WERI-Rb-1 (cell line): ENCODE measurements around the gene ZNF783.
"Not testable (repeated sequence)": the region's sequence is repeated elsewhere in the genome, so short reads cannot be mapped to it uniquely, and the experiment has no call there.

Source experiments
- DNase-seq: peaks from one replicate; pipeline ENCODE4 v3.0.0-alpha.2; 2020
- H3K27ac ChIP-seq: fragments of 250-450 bp; sonication (Bioruptor Pico); 2 replicates; pipeline ENCODE4 v1.5.1; 2020; ENCODE audit warnings: mild to moderate bottlenecking, moderate library complexity
- H3K27me3 ChIP-seq: fragments of 250-450 bp; sonication (Bioruptor Pico); 2 replicates; pipeline ENCODE4 v1.5.1; 2021; ENCODE audit warnings: mild to moderate bottlenecking, low read depth, moderate library complexity; ENCODE audit not compliant: insufficient read depth, severe bottlenecking
- H3K36me3 ChIP-seq: fragments of 250-450 bp; sonication (Bioruptor Pico); 2 replicates; pipeline ENCODE4 v1.5.1; 2020; ENCODE audit warnings: mild to moderate bottlenecking, moderate library complexity
- H3K4me3 ChIP-seq: 2 replicates; pipeline ENCODE4 v1.5.1; 2011; ENCODE audit warnings: low read depth, mild to moderate bottlenecking, control low read depth, low read length
- H3K9me3 ChIP-seq: fragments of 250-450 bp; sonication (Bioruptor Pico); 2 replicates; pipeline ENCODE4 v1.5.1; 2021; ENCODE audit warnings: mild to moderate bottlenecking, moderate library complexity; ENCODE audit not compliant: severe bottlenecking
- CTCF ChIP-seq: IDR thresholded peaks from 2 replicates; pipeline ENCODE4 v1.5.1; 2011; ENCODE audit warnings: low read depth, mild to moderate bottlenecking, control low read depth, inconsistent platforms, low read length

The ZNF783 gene

GRCh38 chr7:149220534-149220933 is 41.5 kb upstream of the ZNF783 start:
- Histone ChIP-seq H3K4me3 (no peak overlapping the region), H3K9me3 (no peaks in the 10 kb centered on the region), H3K27me3 (no peaks in the 10 kb centered on the region), H3K36me3 (peaks cover 58% of the 10 kb centered on the region), H3K27ac (no peak overlapping the region)
- TF ChIP-seq CTCF, result no peak
- DNase-seq, result no peak

GRCh38 chr7:149223176-149223575 is 38.8 kb upstream of the ZNF783 start:
- Histone ChIP-seq H3K9me3 (no peaks in the 10 kb centered on the region), H3K36me3 (peaks cover 41% of the 10 kb centered on the region), H3K4me3 (no peak overlapping the region), H3K27ac (no peak overlapping the region), H3K27me3 (no peaks in the 10 kb centered on the region)
- TF ChIP-seq CTCF, result no peak
- no peak for DNase-seq

GRCh38 chr7:149223761-149224160 is 38.2 kb upstream of the ZNF783 start:
- H3K36me3 ChIP-seq, result peaks cover 37% of the 10 kb centered on the region
- TF ChIP-seq CTCF, result no peak
- H3K27me3 ChIP-seq, result no peaks in the 10 kb centered on the region
- H3K4me3 ChIP-seq, result no peak overlapping the region
- DNase-seq, result no peak
- no peak overlapping the region for H3K27ac ChIP-seq
- no peaks in the 10 kb centered on the region for H3K9me3 ChIP-seq

- no peak overlapping the region for H3K4me3 ChIP-seq
- H3K9me3 ChIP-seq, result no peaks in the 10 kb centered on the region
- no peaks in the 10 kb centered on the region for H3K27me3 ChIP-seq
- peaks cover 32% of the 10 kb centered on the region for H3K36me3 ChIP-seq
- no peak overlapping the region for H3K27ac ChIP-seq
- no peak for DNase-seq
- no peak for TF ChIP-seq CTCF
These were observed 37.6 kb upstream of the ZNF783 start for GRCh38 chr7:149224352-149224751.

GRCh38 chr7:149225106-149225505 is 36.9 kb upstream of the ZNF783 start:
- Histone ChIP-seq H3K9me3 (no peaks in the 10 kb centered on the region), H3K27ac (no peak overlapping the region), H3K4me3 (no peak overlapping the region), H3K27me3 (no peaks in the 10 kb centered on the region), H3K36me3 (peaks cover 31% of the 10 kb centered on the region)
- DNase-seq, result no peak
- no peak for TF ChIP-seq CTCF

GRCh38 chr7:149225656-149226055 is 36.3 kb upstream of the ZNF783 start:
- Histone ChIP-seq H3K4me3 (no peak overlapping the region), H3K36me3 (peaks cover 28% of the 10 kb centered on the region), H3K27ac (no peak overlapping the region), H3K9me3 (no peaks in the 10 kb centered on the region), H3K27me3 (no peaks in the 10 kb centered on the region)
- no peak for DNase-seq
- TF ChIP-seq CTCF, result no peak

GRCh38 chr7:149226366-149226765 is 35.6 kb upstream of the ZNF783 start:
- H3K9me3 ChIP-seq, DNase-seq, H3K27ac ChIP-seq, H3K4me3 ChIP-seq, H3K27me3 ChIP-seq: not testable (repeated sequence)
- H3K36me3 ChIP-seq, result peaks cover 23% of the 10 kb centered on the region
